ENCODE measurements around the gene SH3RF1.

Gene SH3RF1

DNA sequence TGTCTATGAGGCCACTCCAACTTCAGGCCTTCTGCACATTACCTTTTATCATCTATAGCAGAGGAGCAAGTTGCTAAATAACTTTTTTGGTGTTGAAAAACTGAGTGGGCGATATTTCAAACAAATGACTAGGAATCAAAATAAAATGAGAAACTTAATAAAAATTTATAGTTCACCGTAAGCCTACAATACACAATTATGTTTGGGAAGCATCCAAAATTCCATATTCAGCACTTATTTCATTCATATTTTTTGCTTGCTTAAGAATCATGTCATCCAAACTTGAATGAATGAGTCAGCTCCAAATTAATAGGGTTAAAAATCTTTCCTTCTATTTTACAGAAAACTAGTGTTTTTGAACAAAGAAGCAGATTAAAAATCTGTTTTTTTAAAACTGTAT, 119.1 kb downstream of the SH3RF1 start:
- H3K9me3 ChIP-seq (ENCODE audit: control extremely low read depth in 1 of 5, control insufficient read depth in 4 of 5, insufficient read depth in 2 of 5, low read depth in 1 of 5, low read length in 4 of 5) = no peaks in the 10 kb centered on the region
- no peak overlapping the region for H3K4me3 ChIP-seq (ENCODE audit: control insufficient read depth in 1 of 7, extremely low read depth in 1 of 7, insufficient read depth in 4 of 7, low read depth in 2 of 7, low read length in 6 of 7)
- H3K4me1 ChIP-seq (ENCODE audit: control extremely low read depth in 1 of 4, control insufficient read depth in 4 of 4, insufficient read depth in 4 of 4, low read length in 3 of 4) = no peaks in the 10 kb centered on the region
- H3K36me3 ChIP-seq (ENCODE audit: control insufficient read depth in 4 of 4, insufficient read depth in 4 of 4, low read length in 3 of 4) = peaks cover 8 to 44% (median 22%) of the 10 kb centered on the region in 4 experiments
- WGBS (ENCODE audit: insufficient coverage) = no CpG with 5 or more reads among the region's 2 CpGs
- no peaks in the 10 kb centered on the region for H3K27me3 ChIP-seq (replicated peaks in 2 of 5; ENCODE audit: control insufficient read depth in 4 of 5, insufficient read depth in 5 of 5, low read length in 4 of 5)
- ChIA-PET POLR2A (no interaction called here), CTCF (interaction anchor here (1.3 to 1.6 kb wide), 3 partner anchors 17 to 87 kb away, joined by 3 to 4 read pairs (median 3); no protein-coding TSS in a partner anchor)
- no peak overlapping the region for H3K27ac ChIP-seq (ENCODE audit: insufficient read depth in 1 of 2, low read depth in 1 of 2, low read length in 2 of 2, poor library complexity in 1 of 2, severe bottlenecking in 2 of 2)
- no peak for DNase-seq

DNA sequence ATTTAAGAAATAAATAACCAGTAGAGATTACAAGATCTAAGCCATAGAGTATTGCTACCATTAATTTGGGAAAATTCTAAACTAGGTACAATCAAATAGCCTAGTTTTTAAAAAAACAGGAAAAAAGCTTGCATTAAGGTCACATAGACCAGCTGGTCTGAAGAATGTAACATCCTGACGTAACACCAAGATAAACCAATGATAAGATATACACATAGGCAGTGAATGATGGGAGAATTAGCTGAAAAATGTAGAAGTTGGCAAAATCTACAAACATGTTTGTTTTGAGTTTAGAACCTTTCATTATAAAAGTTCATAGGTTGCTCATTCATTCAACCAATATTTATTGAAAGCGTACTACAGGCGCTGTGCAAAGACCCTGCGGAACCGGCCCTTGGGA, 120.0 kb downstream of the SH3RF1 start:
- CTCF ChIA-PET = interaction anchor here (1.3 kb wide), 1 partner anchor 34 kb away, joined by 3 read pairs; no protein-coding TSS in a partner anchor
- no peak overlapping the region for H3K27ac ChIP-seq (ENCODE audit: insufficient read depth in 1 of 2, low read depth in 1 of 2, low read length in 2 of 2, poor library complexity in 1 of 2, severe bottlenecking in 2 of 2)
- no peak for DNase-seq

DNA sequence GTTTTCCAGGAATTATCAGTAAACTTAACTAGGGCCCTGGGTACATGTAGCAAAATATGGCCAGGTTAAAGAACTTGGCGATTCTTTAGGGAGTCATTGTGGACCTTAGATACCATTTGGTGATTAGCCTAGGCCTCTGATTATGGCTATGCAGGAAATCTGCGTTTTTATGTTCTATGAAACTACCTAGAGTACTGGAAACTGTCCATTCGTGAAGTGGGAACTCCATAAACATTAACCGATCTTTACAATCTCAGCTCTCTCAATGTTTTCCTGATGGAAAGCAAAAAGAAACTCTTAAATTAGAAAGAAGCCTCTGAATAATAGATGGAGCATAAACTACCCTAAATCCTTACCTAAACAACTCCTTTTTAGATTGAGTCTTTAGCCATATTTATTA, 121.9 kb downstream of the SH3RF1 start:
- no peak for DNase-seq
- Histone ChIP-seq H3K27me3 (replicated peaks in 2 of 5; ENCODE audit: control insufficient read depth in 4 of 5, insufficient read depth in 5 of 5, low read length in 4 of 5) (no peaks in the 10 kb centered on the region), H3K27ac (ENCODE audit: insufficient read depth in 1 of 2, low read depth in 1 of 2, low read length in 2 of 2, poor library complexity in 1 of 2, severe bottlenecking in 2 of 2) (no peak overlapping the region), H3K4me3 (ENCODE audit: control insufficient read depth in 1 of 7, extremely low read depth in 1 of 7, insufficient read depth in 4 of 7, low read depth in 2 of 7, low read length in 6 of 7) (no peak overlapping the region), H3K9me3 (ENCODE audit: control extremely low read depth in 1 of 5, control insufficient read depth in 4 of 5, insufficient read depth in 2 of 5, low read depth in 1 of 5, low read length in 4 of 5) (no peaks in the 10 kb centered on the region), H3K4me1 (ENCODE audit: control extremely low read depth in 1 of 4, control insufficient read depth in 4 of 4, insufficient read depth in 4 of 4, low read length in 3 of 4) (no peaks in the 10 kb centered on the region), H3K36me3 (ENCODE audit: control insufficient read depth in 4 of 4, insufficient read depth in 4 of 4, low read length in 3 of 4) (peaks cover 4 to 24% (median 10%) of the 10 kb centered on the region in 4 experiments)
- ChIA-PET CTCF (interaction anchor here (1.0 to 1.1 kb wide), 3 partner anchors 12 to 31 kb away, joined by 3 read pairs; no protein-coding TSS in a partner anchor), POLR2A (no interaction called here)
- WGBS (ENCODE audit: insufficient coverage) = 100% methylated on average over 3 of the region's 4 CpGs

More for the DNA sequence above, 120.0 kb downstream of the SH3RF1 start:
- WGBS (ENCODE audit: insufficient coverage) = 100% methylated on average over 1 of the region's 5 CpGs
- Histone ChIP-seq H3K4me1 (ENCODE audit: control extremely low read depth in 1 of 4, control insufficient read depth in 4 of 4, insufficient read depth in 4 of 4, low read length in 3 of 4) (no peaks in the 10 kb centered on the region), H3K4me3 (ENCODE audit: control insufficient read depth in 1 of 7, extremely low read depth in 1 of 7, insufficient read depth in 4 of 7, low read depth in 2 of 7, low read length in 6 of 7) (no peak overlapping the region), H3K27me3 (replicated peaks in 2 of 5; ENCODE audit: control insufficient read depth in 4 of 5, insufficient read depth in 5 of 5, low read length in 4 of 5) (no peaks in the 10 kb centered on the region), H3K9me3 (ENCODE audit: control extremely low read depth in 1 of 5, control insufficient read depth in 4 of 5, insufficient read depth in 2 of 5, low read depth in 1 of 5, low read length in 4 of 5) (no peaks in the 10 kb centered on the region), H3K36me3 (ENCODE audit: control insufficient read depth in 4 of 4, insufficient read depth in 4 of 4, low read length in 3 of 4) (peaks cover 4 to 37% (median 18%) of the 10 kb centered on the region in 4 experiments)
- POLR2A ChIA-PET = no interaction called here

DNA sequence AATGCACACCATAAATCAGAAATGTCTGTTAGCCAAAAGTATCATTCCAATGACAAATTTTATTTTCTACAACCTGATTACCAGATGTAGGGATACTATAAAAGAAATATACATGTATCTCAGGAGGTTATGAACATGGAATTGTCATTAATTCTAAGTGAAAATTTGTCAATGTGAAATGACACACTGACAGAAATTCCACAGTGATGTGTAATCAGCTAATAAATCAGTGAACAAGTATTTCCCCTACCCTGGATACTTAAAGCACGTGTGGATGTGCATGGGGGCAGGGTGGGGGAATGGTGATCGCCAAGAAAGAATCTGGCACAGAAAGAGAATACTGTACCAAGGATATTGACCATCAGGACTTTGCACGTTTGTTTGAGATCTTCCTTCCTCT, 123.6 kb downstream of the SH3RF1 start:
- DNase-seq = no peak
- no peak overlapping the region for H3K27ac ChIP-seq (ENCODE audit: insufficient read depth in 1 of 2, low read depth in 1 of 2, low read length in 2 of 2, poor library complexity in 1 of 2, severe bottlenecking in 2 of 2)
- WGBS (ENCODE audit: insufficient coverage) = 100% methylated on average over 1 of the region's 3 CpGs
- ChIA-PET CTCF (interaction anchor here (1.4 kb wide), 1 partner anchor 13 kb away, joined by 3 read pairs; no protein-coding TSS in a partner anchor), POLR2A (no interaction called here)
- H3K36me3 ChIP-seq (ENCODE audit: control insufficient read depth in 4 of 4, insufficient read depth in 4 of 4, low read length in 3 of 4) = peaks cover 8 to 17% (median 11%) of the 10 kb centered on the region in 4 experiments
- H3K9me3 ChIP-seq (ENCODE audit: control extremely low read depth in 1 of 5, control insufficient read depth in 4 of 5, insufficient read depth in 2 of 5, low read depth in 1 of 5, low read length in 4 of 5) = no peaks in the 10 kb centered on the region
- no peaks in the 10 kb centered on the region for H3K4me1 ChIP-seq (ENCODE audit: control extremely low read depth in 1 of 4, control insufficient read depth in 4 of 4, insufficient read depth in 4 of 4, low read length in 3 of 4)
- H3K27me3 ChIP-seq (replicated peaks in 2 of 5; ENCODE audit: control insufficient read depth in 4 of 5, insufficient read depth in 5 of 5, low read length in 4 of 5) = no peaks in the 10 kb centered on the region
- H3K4me3 ChIP-seq (ENCODE audit: control insufficient read depth in 1 of 7, extremely low read depth in 1 of 7, insufficient read depth in 4 of 7, low read depth in 2 of 7, low read length in 6 of 7) = no peak overlapping the region

DNA sequence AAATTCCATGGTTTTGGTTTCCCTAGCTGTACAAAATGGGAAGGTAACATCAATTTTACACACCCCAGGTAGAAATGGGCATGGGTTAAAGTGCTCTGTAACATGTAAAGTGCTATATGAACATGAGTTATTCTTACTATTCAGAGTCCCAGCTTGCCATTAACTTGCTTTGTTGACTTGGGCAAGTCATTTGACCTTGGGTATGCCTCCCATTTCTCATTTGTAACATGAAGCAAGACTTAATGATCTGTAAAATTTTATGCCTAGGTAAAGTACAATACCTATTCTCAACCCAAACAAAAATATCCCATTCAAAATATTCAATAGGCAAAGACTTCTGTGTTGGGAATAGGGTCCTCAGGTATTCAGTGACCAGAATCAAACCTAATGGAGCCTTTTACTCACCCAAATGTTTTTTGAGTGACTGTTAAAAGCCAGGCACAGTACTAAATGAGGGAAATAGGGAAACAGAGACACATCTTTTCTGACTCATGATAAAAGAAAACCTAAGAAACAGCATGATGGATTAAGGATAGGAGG, 126.6 kb downstream of the SH3RF1 start:
- no peaks in the 10 kb centered on the region for H3K4me1 ChIP-seq (ENCODE audit: control extremely low read depth in 1 of 4, control insufficient read depth in 4 of 4, insufficient read depth in 4 of 4, low read length in 3 of 4)
- no peak overlapping the region for H3K27ac ChIP-seq (ENCODE audit: insufficient read depth in 1 of 2, low read depth in 1 of 2, low read length in 2 of 2, poor library complexity in 1 of 2, severe bottlenecking in 2 of 2)
- CTCF ChIA-PET = no interaction called here
- H3K9me3 ChIP-seq (ENCODE audit: control extremely low read depth in 1 of 5, control insufficient read depth in 4 of 5, insufficient read depth in 2 of 5, low read depth in 1 of 5, low read length in 4 of 5) = no peaks in the 10 kb centered on the region
- peaks cover 8 to 11% (median 8%) of the 10 kb centered on the region in 4 experiments for H3K36me3 ChIP-seq (ENCODE audit: control insufficient read depth in 4 of 4, insufficient read depth in 4 of 4, low read length in 3 of 4)
- no peak overlapping the region for H3K4me3 ChIP-seq (ENCODE audit: control insufficient read depth in 1 of 7, extremely low read depth in 1 of 7, insufficient read depth in 4 of 7, low read depth in 2 of 7, low read length in 6 of 7)
- no peak for DNase-seq
- POLR2A ChIA-PET = no interaction called here
- H3K27me3 ChIP-seq (replicated peaks in 2 of 5; ENCODE audit: control insufficient read depth in 4 of 5, insufficient read depth in 5 of 5, low read length in 4 of 5) = no peaks in the 10 kb centered on the region

DNA sequence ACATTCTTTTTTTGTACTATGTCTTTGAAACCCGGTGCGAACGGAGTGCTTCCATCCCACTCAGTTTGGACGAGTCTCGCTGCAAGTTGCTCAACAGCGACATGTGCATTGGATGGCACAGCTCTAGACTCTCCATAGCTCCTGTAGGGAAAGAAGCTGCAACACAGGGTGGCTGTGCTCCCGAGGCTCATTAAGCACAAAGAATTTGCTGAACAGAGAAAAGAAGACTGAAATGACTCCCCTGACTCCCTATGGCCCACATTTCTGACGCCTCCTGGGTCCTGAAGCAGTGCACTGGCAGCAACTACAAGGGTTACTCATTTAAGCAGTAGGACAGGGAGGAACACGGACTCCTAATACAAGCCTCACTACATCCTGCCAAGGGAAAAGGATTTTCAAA, 127.4 kb downstream of the SH3RF1 start:
- Histone ChIP-seq H3K27me3 (replicated peaks in 2 of 5; ENCODE audit: control insufficient read depth in 4 of 5, insufficient read depth in 5 of 5, low read length in 4 of 5) (no peaks in the 10 kb centered on the region), H3K4me3 (ENCODE audit: control insufficient read depth in 1 of 7, extremely low read depth in 1 of 7, insufficient read depth in 4 of 7, low read depth in 2 of 7, low read length in 6 of 7) (no peak overlapping the region), H3K4me1 (ENCODE audit: control extremely low read depth in 1 of 4, control insufficient read depth in 4 of 4, insufficient read depth in 4 of 4, low read length in 3 of 4) (no peaks in the 10 kb centered on the region), H3K9me3 (ENCODE audit: control extremely low read depth in 1 of 5, control insufficient read depth in 4 of 5, insufficient read depth in 2 of 5, low read depth in 1 of 5, low read length in 4 of 5) (no peaks in the 10 kb centered on the region), H3K27ac (ENCODE audit: insufficient read depth in 1 of 2, low read depth in 1 of 2, low read length in 2 of 2, poor library complexity in 1 of 2, severe bottlenecking in 2 of 2) (no peak overlapping the region), H3K36me3 (ENCODE audit: control insufficient read depth in 4 of 4, insufficient read depth in 4 of 4, low read length in 3 of 4) (peaks cover 7 to 8% (median 8%) of the 10 kb centered on the region in 4 experiments)
- DNase-seq = no peak
- POLR2A ChIA-PET = no interaction called here
- CTCF ChIA-PET = no interaction called here
- 98% methylated on average over 6 of the region's 9 CpGs for WGBS (ENCODE audit: insufficient coverage)

DNA sequence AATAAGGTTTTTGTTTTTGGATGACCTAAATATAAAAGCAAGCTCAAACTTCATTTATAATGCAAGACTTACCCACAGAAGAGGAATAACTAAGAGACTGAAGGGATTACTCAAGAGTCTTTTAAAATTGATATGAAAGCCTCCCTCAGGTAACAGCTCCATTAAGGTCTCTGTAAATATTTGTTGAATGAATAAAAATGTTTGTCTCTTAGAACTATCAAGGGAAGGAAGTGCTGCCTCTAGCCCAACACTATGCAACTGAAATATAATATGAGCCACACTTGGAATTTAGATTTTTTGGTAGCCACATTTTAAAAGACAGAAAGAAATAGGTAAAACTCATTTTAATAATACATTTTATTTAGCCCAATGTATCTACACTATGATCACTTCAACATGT, 127.8 kb downstream of the SH3RF1 start:
- ChIA-PET CTCF (no interaction called here), POLR2A (no interaction called here)
- H3K4me1 ChIP-seq (ENCODE audit: control extremely low read depth in 1 of 4, control insufficient read depth in 4 of 4, insufficient read depth in 4 of 4, low read length in 3 of 4) = no peaks in the 10 kb centered on the region
- no peak overlapping the region for H3K4me3 ChIP-seq (ENCODE audit: control insufficient read depth in 1 of 7, extremely low read depth in 1 of 7, insufficient read depth in 4 of 7, low read depth in 2 of 7, low read length in 6 of 7)
- H3K27ac ChIP-seq (ENCODE audit: insufficient read depth in 1 of 2, low read depth in 1 of 2, low read length in 2 of 2, poor library complexity in 1 of 2, severe bottlenecking in 2 of 2) = no peak overlapping the region
- H3K27me3 ChIP-seq (replicated peaks in 2 of 5; ENCODE audit: control insufficient read depth in 4 of 5, insufficient read depth in 5 of 5, low read length in 4 of 5) = no peaks in the 10 kb centered on the region
- peaks cover 6 to 8% (median 8%) of the 10 kb centered on the region in 4 experiments for H3K36me3 ChIP-seq (ENCODE audit: control insufficient read depth in 4 of 4, insufficient read depth in 4 of 4, low read length in 3 of 4)
- no peak for DNase-seq
- H3K9me3 ChIP-seq (ENCODE audit: control extremely low read depth in 1 of 5, control insufficient read depth in 4 of 5, insufficient read depth in 2 of 5, low read depth in 1 of 5, low read length in 4 of 5) = no peaks in the 10 kb centered on the region

Data from common myeloid progenitor, CD34-positive (primary cell).